Type B pancreatic cell (in vitro differentiated cells): ENCODE data around the gene MYOZ1. TPM values are rescaled to one million over a fixed set of nuclear protein-coding genes. Genes with fewer than 3 reads are reported as not detected.
"Not testable (repeated sequence)": the region's sequence is repeated elsewhere in the genome, so short reads cannot be mapped to it uniquely, and the experiment has no call there.

Source experiments
- DNase-seq: peaks from one replicate; pipeline ENCODE4 v3.0.0; 2021; ENCODE audit warnings: mixed read lengths; ENCODE audit not compliant: unreplicated experiment; ENCODE audit errors: extremely low spot score
- H3K27ac Mint-ChIP-seq: 2 replicates; pipeline ENCODE4 v1.8.0; 2021; ENCODE audit warnings: mild to moderate bottlenecking, mixed read lengths
- H3K27me3 Mint-ChIP-seq: 2 replicates; pipeline ENCODE4 v1.8.0; 2021; ENCODE audit warnings: mixed read lengths
- H3K36me3 Mint-ChIP-seq: 2 replicates; pipeline ENCODE4 v1.8.0; 2021; ENCODE audit warnings: mixed read lengths
- H3K4me1 Mint-ChIP-seq: one replicate; pipeline ENCODE4 v1.8.0; 2021; ENCODE audit warnings: mixed read lengths; ENCODE audit not compliant: unreplicated experiment
- H3K4me3 Mint-ChIP-seq: 2 replicates; pipeline ENCODE4 v1.8.0; 2021; ENCODE audit warnings: mild to moderate bottlenecking, mixed read lengths
- H3K9me3 Mint-ChIP-seq: 2 replicates; pipeline ENCODE4 v1.8.0; 2021; ENCODE audit warnings: mixed read lengths
- long read RNA-seq: library from polyadenylated mRNA; unstranded; transcript quantifications from one replicate; pipeline ENCODE4 v2.0.0, GENCODE V29; 2020
- total RNA-seq: library from RNA; stranded (reverse); gene quantifications from 2 replicates; pipeline ENCODE4 v1.2.1, GENCODE V29; 2021; ENCODE audit warnings: low replicate concordance
- TF ChIP-seq, protein P1 (sequence below): fragments of 200-600 bp; sonication (generic); conservative IDR thresholded peaks from 2 replicates; pipeline ENCODE4 v1.5.0; 2021; ENCODE audit warnings: antibody characterized with exemption, mild to moderate bottlenecking

Gene MYOZ1, protein sequence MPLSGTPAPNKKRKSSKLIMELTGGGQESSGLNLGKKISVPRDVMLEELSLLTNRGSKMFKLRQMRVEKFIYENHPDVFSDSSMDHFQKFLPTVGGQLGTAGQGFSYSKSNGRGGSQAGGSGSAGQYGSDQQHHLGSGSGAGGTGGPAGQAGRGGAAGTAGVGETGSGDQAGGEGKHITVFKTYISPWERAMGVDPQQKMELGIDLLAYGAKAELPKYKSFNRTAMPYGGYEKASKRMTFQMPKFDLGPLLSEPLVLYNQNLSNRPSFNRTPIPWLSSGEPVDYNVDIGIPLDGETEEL
- 0.36 and 0.82 TPM in 2 replicates for total RNA-seq
- long read RNA-seq, partial matches to known transcripts = 0 of 1 reads
- long read RNA-seq, other reads (novel, unspliced or antisense) = 1 of 1 reads

DNA sequence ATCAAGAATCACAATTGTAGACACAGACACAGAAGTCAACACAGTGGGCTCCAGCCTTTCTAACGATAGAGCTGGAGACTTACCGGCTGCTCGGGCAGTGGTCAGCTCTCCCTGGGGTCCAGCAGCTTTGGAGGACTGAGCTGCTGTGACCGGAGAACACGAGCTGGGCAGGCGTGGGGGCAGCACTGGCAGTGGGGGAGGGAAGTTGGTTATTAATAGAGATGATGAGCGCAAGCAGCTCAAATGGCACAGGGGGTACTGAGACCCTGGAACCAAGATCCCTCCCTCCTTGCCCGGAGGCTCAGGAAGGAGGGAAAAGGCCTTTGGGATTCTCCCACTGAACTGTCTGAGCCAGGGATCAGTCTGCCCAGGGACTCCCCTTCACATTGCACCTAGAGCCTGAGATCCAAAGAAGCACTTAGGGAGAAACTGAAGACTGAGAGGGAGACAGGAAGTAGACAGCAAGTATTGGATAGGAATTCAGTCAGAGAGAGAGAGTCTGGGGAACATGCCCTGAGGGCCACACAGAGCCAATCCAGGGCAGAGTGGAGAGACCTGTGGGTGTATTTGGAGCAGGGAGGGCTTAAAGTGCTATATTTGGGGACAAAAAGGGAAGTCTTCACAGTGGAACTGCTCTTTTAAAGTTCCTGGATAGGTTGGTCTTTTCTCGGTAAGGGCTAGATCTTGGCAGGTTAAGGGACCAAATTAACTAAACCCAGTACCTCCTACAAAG, at the start of gene MYOZ1:
Gene MYOZ1 (minus strand): TSS at position 147 of the 733 bp plus-strand sequence. CDS start 1,457 bp downstream, outside the sequence.
- H3K27ac Mint-ChIP-seq = no peak within 1 kb of the TSS
- H3K4me1 Mint-ChIP-seq = peaks cover 18% of the 10 kb centered on the region
- H3K27me3 Mint-ChIP-seq = peaks cover 10% of the 10 kb centered on the region
- no peaks in the 10 kb centered on the region for H3K9me3 Mint-ChIP-seq
- TF ChIP-seq, protein P1, sequence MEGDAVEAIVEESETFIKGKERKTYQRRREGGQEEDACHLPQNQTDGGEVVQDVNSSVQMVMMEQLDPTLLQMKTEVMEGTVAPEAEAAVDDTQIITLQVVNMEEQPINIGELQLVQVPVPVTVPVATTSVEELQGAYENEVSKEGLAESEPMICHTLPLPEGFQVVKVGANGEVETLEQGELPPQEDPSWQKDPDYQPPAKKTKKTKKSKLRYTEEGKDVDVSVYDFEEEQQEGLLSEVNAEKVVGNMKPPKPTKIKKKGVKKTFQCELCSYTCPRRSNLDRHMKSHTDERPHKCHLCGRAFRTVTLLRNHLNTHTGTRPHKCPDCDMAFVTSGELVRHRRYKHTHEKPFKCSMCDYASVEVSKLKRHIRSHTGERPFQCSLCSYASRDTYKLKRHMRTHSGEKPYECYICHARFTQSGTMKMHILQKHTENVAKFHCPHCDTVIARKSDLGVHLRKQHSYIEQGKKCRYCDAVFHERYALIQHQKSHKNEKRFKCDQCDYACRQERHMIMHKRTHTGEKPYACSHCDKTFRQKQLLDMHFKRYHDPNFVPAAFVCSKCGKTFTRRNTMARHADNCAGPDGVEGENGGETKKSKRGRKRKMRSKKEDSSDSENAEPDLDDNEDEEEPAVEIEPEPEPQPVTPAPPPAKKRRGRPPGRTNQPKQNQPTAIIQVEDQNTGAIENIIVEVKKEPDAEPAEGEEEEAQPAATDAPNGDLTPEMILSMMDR = no peak
- no peak for DNase-seq
- no peak within 1 kb of the TSS for H3K4me3 Mint-ChIP-seq
- no peaks in the 10 kb centered on the region for H3K36me3 Mint-ChIP-seq

GRCh38 chr10:73690755-73691154, 49.5 kb upstream of the MYOZ1 start:
- not testable (repeated sequence) for H3K4me3 Mint-ChIP-seq, H3K4me1 Mint-ChIP-seq, H3K27ac Mint-ChIP-seq, H3K27me3 Mint-ChIP-seq, DNase-seq, H3K36me3 Mint-ChIP-seq, H3K9me3 Mint-ChIP-seq

GRCh38 chr10:73689596-73689995, 48.3 kb upstream of the MYOZ1 start:
- DNase-seq, H3K4me3 Mint-ChIP-seq, H3K9me3 Mint-ChIP-seq, H3K4me1 Mint-ChIP-seq, H3K27me3 Mint-ChIP-seq, H3K27ac Mint-ChIP-seq, H3K36me3 Mint-ChIP-seq: not testable (repeated sequence)

- not testable (repeated sequence) for H3K27ac Mint-ChIP-seq, H3K4me3 Mint-ChIP-seq, DNase-seq, H3K27me3 Mint-ChIP-seq, H3K36me3 Mint-ChIP-seq, H3K4me1 Mint-ChIP-seq, H3K9me3 Mint-ChIP-seq
Observed at GRCh38 chr10:73687641-73688040, 46.4 kb upstream of the MYOZ1 start.

GRCh38 chr10:73674546-73674945, 33.3 kb upstream of the MYOZ1 start:
- H3K4me3 Mint-ChIP-seq, H3K27ac Mint-ChIP-seq, DNase-seq, H3K36me3 Mint-ChIP-seq, H3K4me1 Mint-ChIP-seq, H3K9me3 Mint-ChIP-seq, H3K27me3 Mint-ChIP-seq: not testable (repeated sequence)

DNA sequence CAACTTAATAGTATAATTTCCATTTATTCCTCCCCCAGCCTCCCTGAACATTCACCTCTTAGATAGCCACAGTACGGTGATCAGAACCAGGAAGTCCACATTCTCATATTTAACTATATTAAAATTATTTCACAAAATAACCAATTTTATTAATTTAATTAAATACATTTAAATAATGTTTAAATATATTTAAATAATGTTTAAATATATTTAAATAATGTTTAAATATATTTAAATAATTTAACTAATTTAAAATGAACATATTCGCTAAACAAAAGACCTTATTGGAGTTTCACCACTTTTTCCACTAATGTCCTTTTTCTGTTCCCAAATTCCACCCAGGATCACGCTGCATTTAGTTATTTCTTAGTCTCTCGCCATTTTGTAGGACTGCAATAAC, 27.1 kb upstream of the MYOZ1 start:
- H3K9me3 Mint-ChIP-seq, H3K4me3 Mint-ChIP-seq, DNase-seq, H3K27ac Mint-ChIP-seq, H3K36me3 Mint-ChIP-seq, H3K27me3 Mint-ChIP-seq, H3K4me1 Mint-ChIP-seq: not testable (repeated sequence)

GRCh38 chr10:73666153-73666809, 25.0 kb upstream of the MYOZ1 start:
- DNase-seq, H3K4me1 Mint-ChIP-seq, H3K27ac Mint-ChIP-seq, H3K4me3 Mint-ChIP-seq, H3K27me3 Mint-ChIP-seq, H3K36me3 Mint-ChIP-seq, H3K9me3 Mint-ChIP-seq: not testable (repeated sequence)

GRCh38 chr10:73665581-73665980, 24.3 kb upstream of the MYOZ1 start:
- not testable (repeated sequence) for H3K4me3 Mint-ChIP-seq, H3K36me3 Mint-ChIP-seq, DNase-seq, H3K27me3 Mint-ChIP-seq, H3K9me3 Mint-ChIP-seq, H3K27ac Mint-ChIP-seq, H3K4me1 Mint-ChIP-seq

- H3K36me3 Mint-ChIP-seq, DNase-seq, H3K9me3 Mint-ChIP-seq, H3K27ac Mint-ChIP-seq, H3K4me1 Mint-ChIP-seq, H3K4me3 Mint-ChIP-seq, H3K27me3 Mint-ChIP-seq: not testable (repeated sequence)
Observed at GRCh38 chr10:73664156-73665040, 23.1 kb upstream of the MYOZ1 start.

- not testable (repeated sequence) for H3K27me3 Mint-ChIP-seq, H3K27ac Mint-ChIP-seq, H3K36me3 Mint-ChIP-seq, H3K4me3 Mint-ChIP-seq, H3K4me1 Mint-ChIP-seq, H3K9me3 Mint-ChIP-seq
- peak; percentile 44 for DNase-seq
Observed at GRCh38 chr10:73663621-73664020, 22.3 kb upstream of the MYOZ1 start.

GRCh38 chr10:73662705-73663104, 21.4 kb upstream of the MYOZ1 start:
- H3K9me3 Mint-ChIP-seq, H3K4me3 Mint-ChIP-seq, H3K27me3 Mint-ChIP-seq, H3K36me3 Mint-ChIP-seq, H3K27ac Mint-ChIP-seq, H3K4me1 Mint-ChIP-seq: not testable (repeated sequence)
- DNase-seq = peak; percentile 32
